Panc1 (cell line): Measurements from ENCODE around the gene SMIM36. TPM values are rescaled to one million over a fixed set of nuclear protein-coding genes. Genes with fewer than 3 reads are reported as not detected.

ENCODE experiments used
- ATAC-seq: fragments of 200-7000 bp; cut with Tn5 transposase; 2 replicates; pipeline ENCODE4 v1.9.1; 2020; ENCODE audit warnings: mild to moderate bottlenecking, moderate library complexity
- BruUV-seq: library from RNA; stranded (reverse); fragments of 400-500 nt; replicated peaks from 2 replicates; lab custom pipeline; 2021; lab: Mats Ljungman, UMichigan
- CTCF ChIA-PET: fragments of 300-600 bp; sonication (Branson Sonifier 250); formaldehyde crosslinking; loops from one replicate; lab custom pipeline; 2022; ENCODE audit warnings: antibody characterized with exemption; lab: Charles Lee
- POLR2A ChIA-PET: fragments of 300-600 bp; sonication (Branson Sonifier 250); formaldehyde crosslinking; loops from one replicate; lab custom pipeline; 2022; ENCODE audit warnings: antibody characterized with exemption; lab: Charles Lee
- DNase-seq: peaks from one replicate; pipeline ENCODE4 v3.0.0-alpha.2; 2010; ENCODE audit warnings: low read depth, low spot score
- H3K27ac ChIP-seq: 2 replicates; pipeline ENCODE4 v1.5.1; 2011; ENCODE audit warnings: mild to moderate bottlenecking, low read length, inconsistent platforms
- H3K27me3 ChIP-seq: fragments of 200-500 bp; sonication (Bioruptor generic); 2 replicates; pipeline ENCODE4 v1.6.0; 2014; ENCODE audit warnings: low read length, inconsistent platforms; ENCODE audit not compliant: control insufficient read depth, insufficient read depth
- H3K36me3 ChIP-seq: fragments of 200-500 bp; sonication (Bioruptor generic); 2 replicates; pipeline ENCODE4 v1.5.1; 2014; ENCODE audit warnings: inconsistent platforms, mild to moderate bottlenecking, low read length, moderate library complexity; ENCODE audit not compliant: control insufficient read depth, insufficient read depth
- H3K4me1 ChIP-seq: 2 replicates; pipeline ENCODE4 v1.5.1; 2011; ENCODE audit warnings: inconsistent platforms, mild to moderate bottlenecking, low read length, moderate library complexity; ENCODE audit not compliant: control insufficient read depth, insufficient read depth
- H3K4me3 ChIP-seq, 2 experiments: 2 replicates each; pipeline ENCODE4 v1.5.1; 2011 to 2012; ENCODE audit warnings: low read depth in 2 of 2, low read length in 2 of 2, mild to moderate bottlenecking in 2 of 2, inconsistent platforms in 1 of 2, moderate library complexity in 1 of 2
- H3K9me3 ChIP-seq: fragments of 200-500 bp; sonication (Bioruptor generic); 2 replicates; pipeline ENCODE4 v1.5.1; 2014; ENCODE audit warnings: low read depth, mild to moderate bottlenecking, inconsistent platforms, low read length, moderate library complexity; ENCODE audit not compliant: control insufficient read depth, insufficient read depth
- POLR2AphosphoS5 ChIP-seq: IDR thresholded peaks from 2 replicates; pipeline ENCODE4 v1.6.1; 2012; ENCODE audit warnings: mild to moderate bottlenecking, low read depth, low read length, moderate library complexity
- REST ChIP-seq, 2 experiments: IDR thresholded peaks; 2 replicates each; pipeline ENCODE4 v1.6.1; 2011 to 2012; ENCODE audit warnings: low read depth in 2 of 2, control low read depth in 1 of 2, low read length in 1 of 2, mild to moderate bottlenecking in 1 of 2, moderate library complexity in 1 of 2; ENCODE audit not compliant: insufficient read depth in 1 of 2
- SIN3A ChIP-seq: IDR thresholded peaks from 2 replicates; pipeline ENCODE4 v1.6.1; 2012; ENCODE audit warnings: low read depth, mild to moderate bottlenecking, low read length, moderate library complexity, borderline replicate concordance; ENCODE audit not compliant: insufficient read depth
- TCF7L2 ChIP-seq: IDR thresholded peaks from 2 replicates; pipeline ENCODE4 v1.6.1; 2011; ENCODE audit warnings: mild to moderate bottlenecking, low read depth, low read length, inconsistent platforms
- in situ Hi-C: cut with HindIII; loops from 2 replicates; pipeline ENCODE4 v1.10.0; 2016; ENCODE audit warnings: low sequenced_read_pairs, low pct_unique_long_range_greater_than_20kb
- intact Hi-C: fragments of 100-400 bp; cut with micrococcal nuclease; formaldehyde crosslinking; loops from one replicate; pipeline ENCODE4 v1.10.0; 2022; ENCODE audit not compliant: unreplicated experiment
- total RNA-seq: library from RNA; stranded (reverse); gene quantifications from one replicate; pipeline ENCODE4 v1.2.1, GENCODE V29; 2021; ENCODE audit not compliant: unreplicated experiment
- TF ChIP-seq, protein P1 (sequence below): fragments of 450-650 bp; IDR thresholded peaks from 2 replicates; pipeline ENCODE4 v1.5.1; 2017; ENCODE audit warnings: mild to moderate bottlenecking

The SMIM36 gene
- total RNA-seq, 1 experiment from 2014 or later = not detected

DNA sequence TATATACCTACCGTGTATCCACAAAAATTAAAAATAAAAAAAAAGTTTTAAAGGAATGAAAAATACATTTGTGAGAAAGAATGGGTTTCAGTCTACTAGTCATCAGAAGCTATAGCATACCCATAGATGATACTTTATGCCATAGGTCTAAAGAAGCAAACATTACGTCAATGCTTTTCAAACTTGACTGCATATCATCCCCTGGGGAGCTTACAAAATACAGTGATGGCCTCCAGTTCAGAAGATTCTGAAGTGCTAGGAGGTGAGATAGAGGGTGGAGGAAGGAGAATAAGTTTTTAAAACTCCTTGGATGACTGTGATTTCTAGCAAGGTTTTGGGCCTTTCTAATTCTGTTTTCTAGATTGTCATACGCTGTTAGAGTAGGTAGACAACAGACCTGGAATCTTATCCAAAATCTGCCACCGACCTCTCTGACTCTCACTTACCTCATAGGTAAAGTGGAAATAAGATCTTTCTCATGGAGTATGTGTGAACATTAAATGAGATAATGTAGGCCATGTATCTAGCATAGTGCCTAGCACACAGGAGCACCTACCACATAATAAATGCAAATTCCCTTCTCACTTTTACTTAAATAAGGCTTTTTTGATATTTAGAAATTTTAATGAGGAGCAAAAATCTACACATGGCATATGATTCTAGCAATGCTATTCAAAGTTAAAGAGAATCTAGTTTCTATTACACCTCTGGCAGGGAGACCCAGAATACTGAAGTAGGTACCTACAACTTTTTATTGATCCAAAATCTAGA lies 102.0 kb downstream of the SMIM36 start:
- intact Hi-C loops = no loop called here
- Histone ChIP-seq H3K4me3 (no peak overlapping the region), H3K4me1 (no peaks in the 10 kb centered on the region), H3K36me3 (peaks cover 7% of the 10 kb centered on the region; the same call in 1 of the 2 replicates), H3K9me3 (no peaks in the 10 kb centered on the region), H3K27me3 (no peaks in the 10 kb centered on the region), H3K27ac (no peak overlapping the region)
- ATAC-seq (no peak), DNase-seq (no peak)
- in situ Hi-C loops = no loop called here
- ChIA-PET POLR2A (no interaction called here), CTCF (no interaction called here)
- BruUV-seq = no TSS peak
- TF ChIP-seq TCF7L2 = no peak
- TF ChIP-seq POLR2AphosphoS5 = no peak
- TF ChIP-seq, protein P1, sequence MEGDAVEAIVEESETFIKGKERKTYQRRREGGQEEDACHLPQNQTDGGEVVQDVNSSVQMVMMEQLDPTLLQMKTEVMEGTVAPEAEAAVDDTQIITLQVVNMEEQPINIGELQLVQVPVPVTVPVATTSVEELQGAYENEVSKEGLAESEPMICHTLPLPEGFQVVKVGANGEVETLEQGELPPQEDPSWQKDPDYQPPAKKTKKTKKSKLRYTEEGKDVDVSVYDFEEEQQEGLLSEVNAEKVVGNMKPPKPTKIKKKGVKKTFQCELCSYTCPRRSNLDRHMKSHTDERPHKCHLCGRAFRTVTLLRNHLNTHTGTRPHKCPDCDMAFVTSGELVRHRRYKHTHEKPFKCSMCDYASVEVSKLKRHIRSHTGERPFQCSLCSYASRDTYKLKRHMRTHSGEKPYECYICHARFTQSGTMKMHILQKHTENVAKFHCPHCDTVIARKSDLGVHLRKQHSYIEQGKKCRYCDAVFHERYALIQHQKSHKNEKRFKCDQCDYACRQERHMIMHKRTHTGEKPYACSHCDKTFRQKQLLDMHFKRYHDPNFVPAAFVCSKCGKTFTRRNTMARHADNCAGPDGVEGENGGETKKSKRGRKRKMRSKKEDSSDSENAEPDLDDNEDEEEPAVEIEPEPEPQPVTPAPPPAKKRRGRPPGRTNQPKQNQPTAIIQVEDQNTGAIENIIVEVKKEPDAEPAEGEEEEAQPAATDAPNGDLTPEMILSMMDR = no peak
- TF ChIP-seq SIN3A = no peak
- no peak for TF ChIP-seq REST (IDR thresholded peaks at IDR 0.05; ENCODE audit: insufficient read depth in 1 of 2, low read depth in 2 of 2, low read length in 1 of 2)

GRCh38 chr17:55407641-55408566 lies 103.3 kb downstream of the SMIM36 start:
- TF ChIP-seq, protein P1 = no peak
- TF ChIP-seq TCF7L2 (no peak), SIN3A (no peak), POLR2AphosphoS5 (no peak), REST (IDR thresholded peaks at IDR 0.05; ENCODE audit: insufficient read depth in 1 of 2, low read depth in 2 of 2, low read length in 1 of 2) (no peak)
- in situ Hi-C loops = no loop called here
- POLR2A ChIA-PET = no interaction called here

More at GRCh38 chr17:55407641-55408566, 103.3 kb downstream of the SMIM36 start:
- H3K4me3 ChIP-seq = no peak overlapping the region
- H3K9me3 ChIP-seq = no peaks in the 10 kb centered on the region
- no TSS peak for BruUV-seq
- no peak overlapping the region for H3K27ac ChIP-seq
- CTCF ChIA-PET = no interaction called here
- H3K27me3 ChIP-seq = no peaks in the 10 kb centered on the region
- H3K36me3 ChIP-seq = peaks cover 7% of the 10 kb centered on the region; the same call in 1 of the 2 replicates
- intact Hi-C loops = no loop called here
- DNase-seq (no peak), ATAC-seq (no peak)
- no peaks in the 10 kb centered on the region for H3K4me1 ChIP-seq
